Measurements from ENCODE around the gene TLR8.
A peak's percentile ranks its signal among the peaks of the same experiment; 100 is the strongest.
"Not testable (repeated sequence)": the region's sequence is repeated elsewhere in the genome, so short reads cannot be mapped to it uniquely, and the experiment has no call there.

TLR8 gene

GRCh38 chrX:12946838-12947544 lies 40.6 kb downstream of the TLR8 start:
- peak; percentile 68 for DNase-seq (ENCODE audit: low read depth)

DNA sequence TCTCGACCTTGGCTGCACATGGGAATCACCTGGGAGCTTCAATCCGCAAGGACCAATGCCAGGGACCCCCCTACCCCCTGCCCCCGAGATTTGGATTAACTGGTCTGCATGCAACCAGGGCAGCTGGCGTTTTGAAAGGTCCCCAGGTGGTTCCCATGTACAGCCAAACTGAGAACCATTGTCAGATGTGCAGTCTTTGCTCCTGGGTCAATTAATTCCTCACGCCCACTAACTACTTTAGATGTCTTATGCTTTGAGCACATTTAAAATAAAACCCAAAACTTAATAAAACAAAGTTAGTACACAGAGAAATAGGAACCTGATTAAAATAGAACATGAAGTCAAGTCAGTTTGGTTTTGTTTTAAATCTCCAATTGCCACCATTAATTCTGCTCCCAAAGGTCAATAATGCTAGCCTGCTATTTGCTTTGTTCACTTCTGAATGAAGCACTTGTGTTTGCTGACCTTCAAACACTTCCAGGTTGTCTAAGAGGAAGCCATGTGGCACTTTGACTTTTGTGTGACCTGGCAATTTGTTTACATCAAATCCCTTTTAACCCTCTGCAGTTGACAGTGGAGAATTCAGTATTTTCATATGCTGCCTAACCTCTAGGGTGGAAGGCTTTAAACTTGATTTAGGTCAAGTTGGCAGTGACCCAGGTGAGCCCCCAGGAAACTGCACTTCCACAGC lies 41.3 kb downstream of the TLR8 start:
- no peak for DNase-seq (ENCODE audit: low read depth)

GRCh38 chrX:12948495-12948894 lies 42.1 kb downstream of the TLR8 start:
- DNase-seq (ENCODE audit: low read depth), result no peak

- no peak for DNase-seq (ENCODE audit: low read depth)
Observed at GRCh38 chrX:12949205-12949926, 42.9 kb downstream of the TLR8 start.

DNA sequence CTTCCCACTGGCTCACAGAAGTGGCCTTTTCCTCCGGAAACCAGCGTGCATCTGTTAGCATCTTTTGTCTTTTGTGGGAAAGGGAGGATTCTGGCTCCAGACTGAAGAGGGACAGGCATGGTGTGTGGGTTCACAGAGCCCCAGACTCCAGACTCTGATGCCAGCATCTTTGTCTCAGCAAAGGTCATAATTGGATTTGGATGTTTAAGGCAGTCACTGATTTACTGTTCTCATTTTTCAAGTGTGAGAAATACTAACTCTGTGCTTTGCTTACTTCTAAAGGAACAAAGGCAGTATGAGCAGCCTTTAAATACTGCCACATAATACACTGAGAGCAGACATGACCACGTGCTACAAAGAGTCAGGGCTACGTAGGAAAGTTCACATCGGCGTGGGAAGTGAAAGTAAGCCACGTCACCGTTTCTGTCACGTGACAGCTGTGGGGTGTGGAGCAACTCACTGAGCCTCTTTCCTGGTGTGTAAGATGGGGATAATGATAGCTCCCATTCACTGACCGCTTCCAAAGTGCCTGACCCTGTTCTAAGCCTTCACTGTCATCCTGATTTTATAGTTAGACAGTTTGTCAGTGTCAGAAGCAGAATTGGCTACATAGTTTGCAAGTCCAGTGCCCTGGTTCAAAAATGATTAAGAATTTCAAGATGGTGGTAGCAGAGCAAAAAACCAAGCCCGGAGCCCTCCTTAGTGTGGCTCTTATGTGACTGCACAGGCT lies 43.7 kb downstream of the TLR8 start:
- DNase-seq (ENCODE audit: low read depth), result peak; percentile 77

DNA sequence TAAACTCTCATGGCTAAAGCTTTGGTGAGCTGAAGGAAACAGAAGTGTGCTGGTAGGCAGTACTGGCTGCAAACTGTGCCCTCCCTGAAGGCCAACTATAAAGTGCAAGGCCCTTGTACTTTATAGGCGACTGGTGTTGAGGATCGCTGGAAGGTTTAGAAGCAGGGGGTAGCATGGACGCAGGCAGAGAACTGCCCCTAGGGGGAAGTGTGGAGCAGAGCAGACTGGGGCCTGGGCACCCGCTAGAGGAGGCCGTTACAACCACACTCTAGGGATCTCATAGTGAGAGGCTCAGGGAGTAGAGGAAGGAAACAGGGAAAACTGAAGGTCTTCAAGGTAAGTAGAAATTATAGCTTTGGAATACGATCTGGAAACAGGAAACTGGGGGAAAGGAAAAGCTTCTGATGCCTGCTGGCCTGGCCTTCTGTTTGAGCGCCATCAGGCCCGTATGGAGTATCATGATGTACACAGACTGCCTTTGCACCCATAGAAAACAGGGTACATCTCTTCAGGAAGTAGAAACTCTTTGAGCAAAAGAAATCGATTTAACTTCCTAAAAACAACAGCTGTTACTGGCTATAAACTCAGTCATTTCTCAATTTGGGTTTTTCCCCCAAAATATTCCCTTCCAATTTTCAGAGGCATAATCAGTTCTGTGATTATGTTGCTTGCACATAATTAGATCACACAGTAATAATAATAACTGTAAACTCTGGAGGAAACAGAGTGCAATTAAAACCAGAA lies 44.6 kb downstream of the TLR8 start:
- DNase-seq (ENCODE audit: low read depth), result no peak

GRCh38 chrX:12951595-12951975 lies 45.2 kb downstream of the TLR8 start:
- no peak for DNase-seq (ENCODE audit: low read depth)

GRCh38 chrX:12953420-12953819 lies 47.0 kb downstream of the TLR8 start:
- DNase-seq (ENCODE audit: low read depth), result no peak

- DNase-seq (ENCODE audit: low read depth), result no peak
Observed at GRCh38 chrX:12954376-12954775, 48.0 kb downstream of the TLR8 start.

- DNase-seq (ENCODE audit: low read depth), result no peak
Observed at GRCh38 chrX:12954981-12955380, 48.6 kb downstream of the TLR8 start.

DNA sequence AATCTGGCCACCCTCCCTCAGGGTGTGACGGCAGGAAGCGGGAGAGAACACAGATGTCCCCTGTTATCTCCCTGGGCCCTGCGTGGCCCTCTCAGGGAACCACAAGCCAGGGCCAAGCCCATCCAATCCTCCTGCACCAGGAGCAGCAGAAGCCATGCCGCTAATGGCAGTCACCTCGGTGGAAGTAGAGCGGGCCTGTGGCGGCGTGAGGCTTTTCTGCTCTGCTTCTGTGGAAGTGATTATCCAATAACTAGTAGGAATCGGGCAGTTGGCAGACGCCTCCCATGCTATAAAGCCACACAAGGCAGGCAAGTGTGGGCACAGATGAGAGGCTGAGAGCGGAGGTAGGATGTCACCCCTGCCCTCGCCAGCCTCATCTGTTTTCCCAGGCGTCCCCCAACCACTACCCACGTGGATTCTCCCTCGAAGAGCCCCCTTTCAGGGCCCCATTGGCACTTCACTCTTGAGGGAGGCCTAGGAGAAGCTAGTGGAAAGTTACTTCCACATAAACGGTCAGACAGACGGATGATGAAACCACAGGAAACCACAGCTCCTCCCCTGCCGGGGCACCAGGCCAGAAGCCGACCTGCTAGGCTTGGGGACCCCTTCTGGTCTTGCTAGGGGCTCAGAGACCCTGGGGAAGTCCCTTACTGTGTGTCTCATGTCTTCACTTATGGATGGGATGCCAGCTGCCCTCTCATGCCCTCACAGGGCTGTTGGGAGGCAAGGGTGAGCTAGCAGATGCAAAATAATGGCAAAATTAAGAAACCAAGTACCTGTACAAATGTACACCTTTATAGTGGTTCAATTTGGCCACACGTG lies 49.7 kb downstream of the TLR8 start:
- peak; percentile 59 for DNase-seq (ENCODE audit: low read depth)

DNA sequence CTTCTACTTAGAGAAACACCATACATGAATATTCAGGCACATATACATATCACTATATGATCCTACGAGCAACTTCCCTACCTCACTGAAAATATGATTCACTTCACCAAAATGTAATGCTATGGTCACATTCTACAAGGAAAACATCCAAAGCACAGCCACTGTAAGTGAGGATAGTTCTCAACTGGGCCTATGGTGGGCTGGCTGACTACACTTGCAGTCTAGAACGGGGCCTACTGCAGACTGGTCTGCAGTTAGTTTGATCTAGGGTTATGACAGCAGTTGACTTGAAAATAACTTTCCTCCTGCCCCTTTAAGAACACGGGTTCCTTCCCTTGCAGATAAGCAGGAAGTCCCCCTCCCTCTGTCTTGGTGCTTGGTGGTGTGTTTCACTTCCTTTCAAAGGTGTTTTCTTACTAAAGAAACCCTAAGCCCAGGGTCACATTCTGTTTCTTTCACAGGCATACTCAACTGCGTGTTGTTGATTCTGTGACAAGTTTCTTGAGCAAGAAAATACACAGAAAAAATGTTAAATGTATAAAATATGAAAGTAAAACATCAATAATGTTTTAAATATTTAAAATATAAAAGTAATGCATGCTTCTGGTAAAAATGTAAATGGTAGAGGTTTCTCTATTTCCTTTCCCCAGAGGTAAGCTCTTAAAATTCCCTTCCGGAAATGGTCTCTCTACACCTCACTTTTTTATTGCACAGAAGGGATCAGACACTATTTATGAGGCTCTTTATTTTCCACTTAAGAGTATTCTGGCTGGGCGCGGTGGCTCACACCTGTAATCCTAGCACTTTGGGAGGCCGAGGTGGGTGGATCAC lies 50.5 kb downstream of the TLR8 start:
- DNase-seq (ENCODE audit: low read depth), result no peak

DNA sequence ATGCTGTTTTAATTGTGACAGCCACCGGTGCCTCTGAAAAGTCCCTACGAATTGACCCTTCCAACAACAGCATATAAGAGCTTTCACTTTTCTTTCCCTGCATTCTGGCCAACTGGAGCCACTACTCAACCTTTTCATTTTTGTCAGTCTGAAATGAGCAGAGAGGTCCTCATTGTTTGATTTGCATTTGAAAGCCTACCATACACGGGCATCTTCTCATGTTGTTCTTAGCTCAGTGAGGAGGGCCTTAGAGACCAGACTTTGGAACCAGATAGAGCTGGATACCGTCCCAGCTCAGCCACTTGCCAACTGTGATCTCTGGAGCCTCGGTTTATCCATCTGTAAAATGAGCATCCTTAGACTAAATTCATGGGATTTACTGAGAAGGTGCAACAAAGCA lies 51.6 kb downstream of the TLR8 start:
- DNase-seq (ENCODE audit: low read depth), result no peak

- DNase-seq (ENCODE audit: low read depth), result no peak
Observed at GRCh38 chrX:12958461-12958860, 52.0 kb downstream of the TLR8 start.

- no peak for DNase-seq (ENCODE audit: low read depth)
Observed at GRCh38 chrX:12961196-12961718, 54.8 kb downstream of the TLR8 start.

- DNase-seq (ENCODE audit: low read depth), result no peak
Observed at GRCh38 chrX:12962041-12962504, 55.7 kb downstream of the TLR8 start.

GRCh38 chrX:12963210-12963850 lies 56.9 kb downstream of the TLR8 start:
- DNase-seq (ENCODE audit: low read depth), result not testable (repeated sequence)

DNA sequence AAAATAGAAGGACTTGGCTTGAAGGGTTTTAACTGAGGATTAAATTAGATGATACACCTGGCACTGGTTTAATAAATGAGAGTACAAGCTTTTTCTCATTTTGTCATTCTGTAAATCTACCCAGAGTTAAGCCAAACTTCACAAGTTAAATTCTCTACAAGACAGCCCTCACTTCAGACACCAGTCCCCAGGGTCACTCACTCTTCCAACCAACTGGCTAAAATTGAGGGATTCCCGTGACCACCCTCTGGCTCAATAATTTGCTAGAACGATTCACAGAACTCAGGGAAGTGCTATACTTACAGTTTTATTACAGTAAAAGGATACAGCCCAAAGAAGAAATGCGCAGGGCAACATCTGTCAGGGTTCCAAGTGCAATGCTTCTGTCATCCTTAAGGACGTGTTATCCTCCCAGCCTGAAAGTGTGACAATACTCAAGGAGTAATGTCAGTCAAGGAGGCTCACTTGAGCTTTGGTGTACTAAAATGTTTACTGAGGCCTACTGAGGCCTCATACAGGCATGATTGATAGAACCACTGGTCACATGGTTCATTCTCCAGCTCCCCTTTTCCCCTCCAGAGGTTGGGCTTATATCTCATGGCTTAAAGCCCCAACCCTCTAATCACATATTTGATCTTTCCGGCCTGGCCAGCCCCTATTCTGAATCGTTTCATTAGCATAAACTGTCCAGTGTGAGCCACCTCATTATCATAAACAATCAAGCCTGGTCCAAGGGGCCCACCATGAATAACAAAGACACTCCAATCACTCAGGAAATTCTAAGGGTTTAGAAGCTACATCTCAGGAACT lies 58.9 kb downstream of the TLR8 start:
- no peak for DNase-seq (ENCODE audit: low read depth)
